ENCODE data around the gene MED6.

DNA sequence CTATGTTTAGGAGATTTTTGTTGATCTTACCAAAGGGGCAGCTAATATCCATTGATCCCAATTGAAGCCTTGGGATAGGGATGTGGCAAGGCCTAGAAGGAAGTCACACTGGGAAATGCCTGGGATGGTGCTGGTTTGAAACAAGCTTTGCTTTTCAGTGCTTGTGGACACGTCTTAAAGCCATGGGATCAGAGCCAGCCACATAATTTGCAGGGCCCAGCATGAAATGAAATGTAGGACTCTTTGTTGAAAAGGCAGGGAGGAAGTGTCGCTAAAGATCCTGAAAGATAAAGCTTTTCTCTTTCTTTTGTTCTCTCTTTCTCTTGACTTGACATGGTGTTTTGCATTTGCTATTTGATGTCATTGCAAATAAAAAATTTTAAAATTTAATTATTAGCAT, 46.2 kb upstream of the MED6 start:
- TF ChIP-seq CTCF (conservative IDR thresholded peaks at IDR 0.05; ENCODE audit: low read length) (no peak), EZH2phosphoT487 (IDR thresholded peaks at IDR 0.05; ENCODE audit: borderline replicate concordance) (no peak)
